ENCODE results near the gene SPINDOC. TPM values are rescaled to one million over a fixed set of nuclear protein-coding genes. Genes with fewer than 3 reads are reported as not detected.

SPINDOC gene
- total and polyA plus RNA-seq, 9 of the 15 experiments (the other 6 are each of a cell fraction or from before 2014, with no cell fraction given), result 0.70 to 36.3 (median 19.6) TPM

DNA sequence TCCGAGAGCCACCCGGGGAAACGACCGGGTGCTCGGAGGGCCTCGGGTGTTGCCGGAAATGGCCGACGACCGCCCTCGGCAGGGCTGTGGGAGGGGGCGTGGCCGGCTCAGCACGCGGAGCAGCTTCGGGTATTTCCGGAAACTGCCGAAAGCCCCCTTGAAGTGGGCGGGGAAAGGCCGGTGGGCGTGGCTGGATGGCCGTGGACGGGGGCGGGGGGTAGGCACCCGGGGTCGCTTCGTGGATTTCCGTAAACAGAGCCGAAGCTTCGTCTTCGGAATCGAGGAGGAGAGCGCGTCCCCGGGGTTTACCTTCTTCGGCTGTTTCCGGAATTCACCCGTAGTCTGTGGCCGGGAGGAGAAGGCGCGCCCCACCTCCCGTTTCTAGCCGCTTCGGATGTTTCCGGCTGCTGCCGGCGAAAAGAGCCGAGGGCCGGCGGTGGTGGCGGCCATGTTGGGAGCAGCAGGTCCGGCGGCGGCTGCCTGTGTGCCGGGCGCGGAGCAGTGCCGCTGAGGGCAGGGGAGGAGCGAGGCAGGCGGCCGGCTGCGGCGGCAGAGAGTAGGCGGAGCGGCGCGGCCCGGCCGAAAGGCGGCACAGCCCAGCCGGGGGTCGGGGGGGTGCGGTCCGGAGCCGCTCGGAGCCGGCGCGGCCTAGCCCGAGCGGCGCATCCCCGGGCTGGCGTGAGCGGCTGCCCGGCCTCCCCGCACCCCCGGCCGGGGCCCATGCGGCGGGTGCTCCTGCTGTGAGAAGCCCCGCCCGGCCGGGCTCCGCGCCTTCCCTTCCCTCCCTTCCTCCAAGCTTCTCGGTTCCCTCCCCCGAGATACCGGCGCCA is 25.6 kb downstream of the SPINDOC start, which contains the start of gene MARK2 (continued):
- TF ChIP-seq, protein P1, sequence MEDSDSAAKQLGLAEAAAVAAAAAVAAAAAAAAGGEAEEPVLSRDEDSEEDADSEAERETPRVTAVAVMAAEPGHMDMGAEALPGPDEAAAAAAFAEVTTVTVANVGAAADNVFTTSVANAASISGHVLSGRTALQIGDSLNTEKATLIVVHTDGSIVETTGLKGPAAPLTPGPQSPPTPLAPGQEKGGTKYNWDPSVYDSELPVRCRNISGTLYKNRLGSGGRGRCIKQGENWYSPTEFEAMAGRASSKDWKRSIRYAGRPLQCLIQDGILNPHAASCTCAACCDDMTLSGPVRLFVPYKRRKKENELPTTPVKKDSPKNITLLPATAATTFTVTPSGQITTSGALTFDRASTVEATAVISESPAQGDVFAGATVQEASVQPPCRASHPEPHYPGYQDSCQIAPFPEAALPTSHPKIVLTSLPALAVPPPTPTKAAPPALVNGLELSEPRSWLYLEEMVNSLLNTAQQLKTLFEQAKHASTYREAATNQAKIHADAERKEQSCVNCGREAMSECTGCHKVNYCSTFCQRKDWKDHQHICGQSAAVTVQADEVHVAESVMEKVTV (CRISPR knock-in tag; IDR thresholded peaks at IDR 0.05), result peak; percentile 100
- peak; percentile 73; the same call in 1 of the 2 replicates for TF ChIP-seq ZBTB7A (IDR thresholded peaks at IDR 0.05; ENCODE audit: borderline replicate concordance, control insufficient read depth, low read depth, low read length)
- TF ChIP-seq, protein P2, sequence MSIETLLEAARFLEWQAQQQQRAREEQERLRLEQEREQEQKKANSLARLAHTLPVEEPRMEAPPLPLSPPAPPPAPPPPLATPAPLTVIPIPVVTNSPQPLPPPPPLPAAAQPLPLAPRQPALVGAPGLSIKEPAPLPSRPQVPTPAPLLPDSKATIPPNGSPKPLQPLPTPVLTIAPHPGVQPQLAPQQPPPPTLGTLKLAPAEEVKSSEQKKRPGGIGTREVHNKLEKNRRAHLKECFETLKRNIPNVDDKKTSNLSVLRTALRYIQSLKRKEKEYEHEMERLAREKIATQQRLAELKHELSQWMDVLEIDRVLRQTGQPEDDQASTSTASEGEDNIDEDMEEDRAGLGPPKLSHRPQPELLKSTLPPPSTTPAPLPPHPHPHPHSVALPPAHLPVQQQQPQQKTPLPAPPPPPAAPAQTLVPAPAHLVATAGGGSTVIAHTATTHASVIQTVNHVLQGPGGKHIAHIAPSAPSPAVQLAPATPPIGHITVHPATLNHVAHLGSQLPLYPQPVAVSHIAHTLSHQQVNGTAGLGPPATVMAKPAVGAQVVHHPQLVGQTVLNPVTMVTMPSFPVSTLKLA (conservative IDR thresholded peaks at IDR 0.05), result peak; percentile 86 to 89
- peak; percentile 70; the same call in 1 of the 2 replicates for TF ChIP-seq GATAD2A (IDR thresholded peaks at IDR 0.05)
- TF ChIP-seq CREB1 (IDR thresholded peaks at IDR 0.05), result peak; percentile 14; the same call in 1 of the 2 replicates
- no peak for TF ChIP-seq CREB1 (CRISPR knock-in tag; IDR thresholded peaks at IDR 0.05)
- peak; percentile 57; the same call in 1 of the 2 replicates for TF ChIP-seq GABPB1 (CRISPR knock-in tag; IDR thresholded peaks at IDR 0.05)
- TF ChIP-seq SIN3A (IDR thresholded peaks at IDR 0.05; ENCODE audit: borderline replicate concordance in 2 of 2, control insufficient read depth in 1 of 2, low read depth in 2 of 2, low read length in 2 of 2), result peak in 1 of 2 experiments; percentile 76; a peak in 1 of 4 replicates
- TF ChIP-seq YY1 (IDR thresholded peaks at IDR 0.05; ENCODE audit: borderline replicate concordance in 1 of 3, control insufficient read depth in 1 of 3, extremely low read depth in 1 of 3, insufficient read depth in 3 of 3, insufficient read length in 1 of 3, insufficient replicate concordance in 2 of 3, low read depth in 1 of 3, low read length in 2 of 3), result peak; percentile 80 to 96 (median 94)
- TF ChIP-seq ZFX (CRISPR knock-in tag; IDR thresholded peaks at IDR 0.05), result peak; percentile 98
- TF ChIP-seq, protein P3, sequence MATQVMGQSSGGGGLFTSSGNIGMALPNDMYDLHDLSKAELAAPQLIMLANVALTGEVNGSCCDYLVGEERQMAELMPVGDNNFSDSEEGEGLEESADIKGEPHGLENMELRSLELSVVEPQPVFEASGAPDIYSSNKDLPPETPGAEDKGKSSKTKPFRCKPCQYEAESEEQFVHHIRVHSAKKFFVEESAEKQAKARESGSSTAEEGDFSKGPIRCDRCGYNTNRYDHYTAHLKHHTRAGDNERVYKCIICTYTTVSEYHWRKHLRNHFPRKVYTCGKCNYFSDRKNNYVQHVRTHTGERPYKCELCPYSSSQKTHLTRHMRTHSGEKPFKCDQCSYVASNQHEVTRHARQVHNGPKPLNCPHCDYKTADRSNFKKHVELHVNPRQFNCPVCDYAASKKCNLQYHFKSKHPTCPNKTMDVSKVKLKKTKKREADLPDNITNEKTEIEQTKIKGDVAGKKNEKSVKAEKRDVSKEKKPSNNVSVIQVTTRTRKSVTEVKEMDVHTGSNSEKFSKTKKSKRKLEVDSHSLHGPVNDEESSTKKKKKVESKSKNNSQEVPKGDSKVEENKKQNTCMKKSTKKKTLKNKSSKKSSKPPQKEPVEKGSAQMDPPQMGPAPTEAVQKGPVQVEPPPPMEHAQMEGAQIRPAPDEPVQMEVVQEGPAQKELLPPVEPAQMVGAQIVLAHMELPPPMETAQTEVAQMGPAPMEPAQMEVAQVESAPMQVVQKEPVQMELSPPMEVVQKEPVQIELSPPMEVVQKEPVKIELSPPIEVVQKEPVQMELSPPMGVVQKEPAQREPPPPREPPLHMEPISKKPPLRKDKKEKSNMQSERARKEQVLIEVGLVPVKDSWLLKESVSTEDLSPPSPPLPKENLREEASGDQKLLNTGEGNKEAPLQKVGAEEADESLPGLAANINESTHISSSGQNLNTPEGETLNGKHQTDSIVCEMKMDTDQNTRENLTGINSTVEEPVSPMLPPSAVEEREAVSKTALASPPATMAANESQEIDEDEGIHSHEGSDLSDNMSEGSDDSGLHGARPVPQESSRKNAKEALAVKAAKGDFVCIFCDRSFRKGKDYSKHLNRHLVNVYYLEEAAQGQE (IDR thresholded peaks at IDR 0.05; ENCODE audit: borderline replicate concordance), result peak; percentile 44
- TF ChIP-seq, protein P3 (CRISPR knock-in tag; IDR thresholded peaks at IDR 0.05; ENCODE audit: low read depth), result 0 out of 2 replicates have a peak, but pooled peaks have one; percentile 43
- TF ChIP-seq ATF7 (IDR thresholded peaks at IDR 0.05), result peak; percentile 40; the same call in 1 of the 2 replicates

Data from K562 (cell line).